Smooth muscle cell (in vitro differentiated cells): Measurements from ENCODE around the gene TTC23. TPM values are rescaled to one million over a fixed set of nuclear protein-coding genes. Genes with fewer than 3 reads are reported as not detected.

Source experiments
- DNase-seq: peaks from one replicate; lab custom pipeline; 2025; ENCODE audit not compliant: unreplicated experiment; lab: John Stamatoyannopoulos, UW
- H2AFZ ChIP-seq: fragments of 200-600 bp; sonication (generic); 2 replicates; pipeline ENCODE4 v1.6.0; 2016; ENCODE audit warnings: antibody characterized with exemption, low read depth, mild to moderate bottlenecking
- H3F3A ChIP-seq: fragments of 200-600 bp; sonication (generic); 2 replicates; pipeline ENCODE4 v1.6.0; 2017; ENCODE audit warnings: antibody characterized with exemption, low read depth
- H3K27ac ChIP-seq: fragments of 200-600 bp; sonication (generic); 2 replicates; pipeline ENCODE4 v1.5.1; 2016; ENCODE audit warnings: low read depth, mild to moderate bottlenecking
- H3K27me3 ChIP-seq: fragments of 200-600 bp; sonication (generic); 2 replicates; pipeline ENCODE4 v1.6.1; 2016; ENCODE audit warnings: low read depth, mild to moderate bottlenecking
- H3K36me3 ChIP-seq: fragments of 200-600 bp; sonication (generic); 2 replicates; pipeline ENCODE4 v1.5.1; 2016; ENCODE audit warnings: low read depth
- H3K4me1 ChIP-seq: fragments of 200-600 bp; sonication (generic); 2 replicates; pipeline ENCODE4 v1.5.1; 2016; ENCODE audit warnings: low read depth
- H3K4me2 ChIP-seq: fragments of 200-600 bp; sonication (generic); 2 replicates; pipeline ENCODE4 v1.6.0; 2016; ENCODE audit warnings: mild to moderate bottlenecking
- H3K4me3 ChIP-seq: fragments of 200-600 bp; sonication (generic); 2 replicates; pipeline ENCODE4 v1.5.1; 2016; ENCODE audit warnings: mild to moderate bottlenecking
- H3K79me2 ChIP-seq: fragments of 200-600 bp; sonication (generic); 2 replicates; pipeline ENCODE4 v1.6.0; 2016; ENCODE audit warnings: low read depth, mild to moderate bottlenecking
- H3K9ac ChIP-seq: fragments of 200-600 bp; sonication (generic); 2 replicates; pipeline ENCODE4 v1.6.0; 2016; ENCODE audit warnings: low read depth
- H3K9me3 ChIP-seq: fragments of 200-600 bp; sonication (generic); replicated peaks from 2 replicates; pipeline ENCODE4 v1.5.1; 2016; ENCODE audit warnings: low read depth
- H4K20me1 ChIP-seq: fragments of 200-600 bp; sonication (generic); 2 replicates; pipeline ENCODE4 v1.6.0; 2016; ENCODE audit warnings: low read depth
- CTCF ChIP-seq: fragments of 200-600 bp; sonication (generic); IDR thresholded peaks from 2 replicates; pipeline ENCODE4 v1.5.1; 2017; ENCODE audit warnings: borderline replicate concordance, mild to moderate bottlenecking, antibody characterized with exemption; ENCODE audit not compliant: insufficient read depth, poor library complexity, severe bottlenecking
- WGBS: methylation state at CpG from one replicate; pipeline ENCODE4 v1.1.7; 2016; ENCODE audit warnings: low lambda C conversion rate; 5-methylcytosine and 5-hydroxymethylcytosine counted together
- polyA plus RNA-seq: library from polyadenylated mRNA; unstranded; fragments of >200 nt; fragmentation: Nextera tagmentation; extraction: Ambion mirVana; gene quantifications from 2 replicates; pipeline ENCODE4 v1.2.1, GENCODE V29; 2016
- total RNA-seq: library from RNA; depleted of rRNA; stranded (reverse); fragments of >200 nt; gene quantifications from 2 replicates; pipeline ENCODE4 v1.2.3, GENCODE V29; 2014

TTC23 gene
- total and polyA plus RNA-seq, 2 experiments from 2014 or later: 25.0 to 45.4 TPM

GRCh38 chr15:99143655-99144610, 105.4 kb downstream of the TTC23 start:
- H3K27me3 ChIP-seq: no peaks in the 10 kb centered on the region
- no peak overlapping the region for H2AFZ ChIP-seq
- H4K20me1 ChIP-seq: no peaks in the 10 kb centered on the region
- whole genome bisulfite sequencing: 67% methylated on average over 7 of the region's 7 CpGs
- no peaks in the 10 kb centered on the region for H3K9me3 ChIP-seq
- no peak overlapping the region for H3K4me3 ChIP-seq
- peaks cover 20% of the 10 kb centered on the region for H3K4me1 ChIP-seq
- H3K36me3 ChIP-seq: no peaks in the 10 kb centered on the region
- TF ChIP-seq CTCF: no peak
- no peak overlapping the region for H3K9ac ChIP-seq
- no peak for DNase-seq
- no peaks in the 10 kb centered on the region for H3F3A ChIP-seq
- H3K79me2 ChIP-seq: no peaks in the 10 kb centered on the region
- H3K27ac ChIP-seq: peak overlapping the region; percentile 50
- H3K4me2 ChIP-seq: peak overlapping the region; percentile 25

- H3K36me3 ChIP-seq: no peaks in the 10 kb centered on the region
- TF ChIP-seq CTCF: no peak
- H3K9me3 ChIP-seq: no peaks in the 10 kb centered on the region
- H3K79me2 ChIP-seq: no peaks in the 10 kb centered on the region
- 22% methylated on average over 3 of the region's 3 CpGs for WGBS
- H3K27ac ChIP-seq: no peak overlapping the region
- no peaks in the 10 kb centered on the region for H4K20me1 ChIP-seq
- DNase-seq: no peak
- H3K4me2 ChIP-seq: peak overlapping the region; percentile 25
- no peaks in the 10 kb centered on the region for H3F3A ChIP-seq
- no peak overlapping the region for H2AFZ ChIP-seq
- H3K4me3 ChIP-seq: no peak overlapping the region
- H3K4me1 ChIP-seq: peaks cover 20% of the 10 kb centered on the region
- no peaks in the 10 kb centered on the region for H3K27me3 ChIP-seq
- no peak overlapping the region for H3K9ac ChIP-seq
Observed at GRCh38 chr15:99143242-99143641, 106.1 kb downstream of the TTC23 start.

- no peaks in the 10 kb centered on the region for H3K36me3 ChIP-seq
- H3K27me3 ChIP-seq: no peaks in the 10 kb centered on the region
- no peak overlapping the region for H3K9ac ChIP-seq
- DNase-seq: no peak
- H4K20me1 ChIP-seq: no peaks in the 10 kb centered on the region
- peaks cover 20% of the 10 kb centered on the region for H3K4me1 ChIP-seq
- H3K79me2 ChIP-seq: no peaks in the 10 kb centered on the region
- no peaks in the 10 kb centered on the region for H3K9me3 ChIP-seq
- 58% methylated on average over 5 of the region's 5 CpGs for WGBS
- no peak overlapping the region for H2AFZ ChIP-seq
- no peak for TF ChIP-seq CTCF
- H3K27ac ChIP-seq: no peak overlapping the region
- no peak overlapping the region for H3K4me2 ChIP-seq
- no peak overlapping the region for H3K4me3 ChIP-seq
- H3F3A ChIP-seq: no peaks in the 10 kb centered on the region
Observed at GRCh38 chr15:99142562-99142961, 106.8 kb downstream of the TTC23 start.

- no peak overlapping the region for H3K27ac ChIP-seq
- no peak overlapping the region for H3K4me2 ChIP-seq
- no peaks in the 10 kb centered on the region for H3F3A ChIP-seq
- no peak overlapping the region for H3K4me3 ChIP-seq
- peaks cover 20% of the 10 kb centered on the region for H3K4me1 ChIP-seq
- TF ChIP-seq CTCF: no peak
- H3K27me3 ChIP-seq: no peaks in the 10 kb centered on the region
- H3K36me3 ChIP-seq: no peaks in the 10 kb centered on the region
- no peaks in the 10 kb centered on the region for H3K79me2 ChIP-seq
- H2AFZ ChIP-seq: no peak overlapping the region
- H4K20me1 ChIP-seq: no peaks in the 10 kb centered on the region
- WGBS: 84% methylated on average over 4 of the region's 4 CpGs
- no peak for DNase-seq
- no peak overlapping the region for H3K9ac ChIP-seq
- H3K9me3 ChIP-seq: no peaks in the 10 kb centered on the region
Observed at GRCh38 chr15:99141943-99142342, 107.4 kb downstream of the TTC23 start.
